HG03108 (cell line): Measurements from ENCODE around the gene ZNF135.
A peak's percentile ranks its signal among the peaks of the same experiment; 100 is the strongest.

Experiments used
- ATAC-seq: cut with Tn5 transposase; IDR thresholded peaks from one replicate; pipeline ENCODE4 v1.9.1; 2021; ENCODE audit warnings: moderate library complexity; ENCODE audit not compliant: unreplicated experiment

The ZNF135 gene

GRCh38 chr19:58089846-58090245 lies 30.8 kb downstream of the ZNF135 start:
- ATAC-seq = no peak

GRCh38 chr19:58091251-58091995 lies 32.3 kb downstream of the ZNF135 start:
- ATAC-seq = no peak

GRCh38 chr19:58093071-58093470 lies 34.0 kb downstream of the ZNF135 start:
- no peak for ATAC-seq

- no peak for ATAC-seq
These were observed 36.2 kb downstream of the ZNF135 start for GRCh38 chr19:58095328-58095727.

GRCh38 chr19:58096884-58097283 lies 37.8 kb downstream of the ZNF135 start:
- ATAC-seq = no peak

- no peak for ATAC-seq
These were observed 38.3 kb downstream of the ZNF135 start for GRCh38 chr19:58097349-58097748.

GRCh38 chr19:58097781-58098681 lies 38.9 kb downstream of the ZNF135 start, which contains the start of gene ZSCAN18:
Gene ZSCAN18, minus strand, starts transcription at chr19:58098231. Its CDS starts 7,964 bp downstream, at chr19:58090267.
- peak; percentile 80 for ATAC-seq

- no peak for ATAC-seq
These were observed 39.6 kb downstream of the ZNF135 start for GRCh38 chr19:58098682-58098998.

GRCh38 chr19:58107778-58108545 lies 48.9 kb downstream of the ZNF135 start:
- ATAC-seq = no peak

GRCh38 chr19:58108546-58108817 lies 49.4 kb downstream of the ZNF135 start:
- no peak for ATAC-seq

- ATAC-seq = no peak
These were observed 58.9 kb downstream of the ZNF135 start for GRCh38 chr19:58117841-58118575.

GRCh38 chr19:58118979-58119733 lies 60.1 kb downstream of the ZNF135 start:
- no peak for ATAC-seq
